Measurements from ENCODE around the gene TCP11.

DNA sequence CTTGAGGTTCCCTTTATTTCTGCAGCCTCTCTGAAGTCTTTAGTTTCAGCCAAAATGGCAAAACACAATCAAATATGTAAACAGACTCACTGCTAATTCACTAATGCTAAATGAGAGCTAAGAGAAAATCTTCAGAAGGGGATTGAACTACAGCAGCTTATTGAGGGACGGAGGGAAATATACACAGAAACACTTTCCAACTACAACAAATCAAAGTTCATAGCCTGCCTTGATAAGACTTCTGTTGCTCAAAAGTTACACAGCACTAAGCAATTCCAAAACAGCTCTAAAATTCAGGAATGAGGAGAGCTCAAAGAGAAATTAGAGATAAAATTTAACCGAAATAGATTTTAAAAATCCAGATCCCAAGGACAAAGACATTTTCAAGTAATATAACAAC lies 1.7 kb downstream of the TCP11 start:
- TF ChIP-seq, protein P1, sequence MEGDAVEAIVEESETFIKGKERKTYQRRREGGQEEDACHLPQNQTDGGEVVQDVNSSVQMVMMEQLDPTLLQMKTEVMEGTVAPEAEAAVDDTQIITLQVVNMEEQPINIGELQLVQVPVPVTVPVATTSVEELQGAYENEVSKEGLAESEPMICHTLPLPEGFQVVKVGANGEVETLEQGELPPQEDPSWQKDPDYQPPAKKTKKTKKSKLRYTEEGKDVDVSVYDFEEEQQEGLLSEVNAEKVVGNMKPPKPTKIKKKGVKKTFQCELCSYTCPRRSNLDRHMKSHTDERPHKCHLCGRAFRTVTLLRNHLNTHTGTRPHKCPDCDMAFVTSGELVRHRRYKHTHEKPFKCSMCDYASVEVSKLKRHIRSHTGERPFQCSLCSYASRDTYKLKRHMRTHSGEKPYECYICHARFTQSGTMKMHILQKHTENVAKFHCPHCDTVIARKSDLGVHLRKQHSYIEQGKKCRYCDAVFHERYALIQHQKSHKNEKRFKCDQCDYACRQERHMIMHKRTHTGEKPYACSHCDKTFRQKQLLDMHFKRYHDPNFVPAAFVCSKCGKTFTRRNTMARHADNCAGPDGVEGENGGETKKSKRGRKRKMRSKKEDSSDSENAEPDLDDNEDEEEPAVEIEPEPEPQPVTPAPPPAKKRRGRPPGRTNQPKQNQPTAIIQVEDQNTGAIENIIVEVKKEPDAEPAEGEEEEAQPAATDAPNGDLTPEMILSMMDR (CRISPR knock-in tag; IDR thresholded peaks at IDR 0.05), result no peak
- TF ChIP-seq, protein P2, sequence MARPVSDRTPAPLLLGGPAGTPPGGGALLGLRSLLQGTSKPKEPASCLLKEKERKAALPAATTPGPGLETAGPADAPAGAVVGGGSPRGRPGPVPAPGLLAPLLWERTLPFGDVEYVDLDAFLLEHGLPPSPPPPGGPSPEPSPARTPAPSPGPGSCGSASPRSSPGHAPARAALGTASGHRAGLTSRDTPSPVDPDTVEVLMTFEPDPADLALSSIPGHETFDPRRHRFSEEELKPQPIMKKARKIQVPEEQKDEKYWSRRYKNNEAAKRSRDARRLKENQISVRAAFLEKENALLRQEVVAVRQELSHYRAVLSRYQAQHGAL (CRISPR knock-in tag; IDR thresholded peaks at IDR 0.05; ENCODE audit: not compliant biosample characterization), result no peak
- TF ChIP-seq YEATS4 (CRISPR knock-in tag; IDR thresholded peaks at IDR 0.05; ENCODE audit: borderline replicate concordance) (no peak), ZSCAN30 (CRISPR knock-in tag; IDR thresholded peaks at IDR 0.05) (no peak), ZBTB7A (CRISPR knock-in tag; IDR thresholded peaks at IDR 0.05) (no peak), ZXDC (CRISPR knock-in tag; IDR thresholded peaks at IDR 0.05) (no peak), ERF (CRISPR knock-in tag; IDR thresholded peaks at IDR 0.05) (no peak), PHB2 (IDR thresholded peaks at IDR 0.05; ENCODE audit: partially characterized antibody) (no peak), SMAD3 (CRISPR knock-in tag; IDR thresholded peaks at IDR 0.05) (no peak), FOSL1 (CRISPR knock-in tag; IDR thresholded peaks at IDR 0.05; ENCODE audit: borderline replicate concordance) (no peak), PRDM4 (CRISPR knock-in tag; IDR thresholded peaks at IDR 0.05; ENCODE audit: borderline replicate concordance) (no peak), ZNF501 (CRISPR knock-in tag; IDR thresholded peaks at IDR 0.05) (no peak), ZNF30 (CRISPR knock-in tag; IDR thresholded peaks at IDR 0.05) (no peak)

Data from HepG2 (cell line).